ENCODE data around the gene IGSF21. TPM values are rescaled to one million over a fixed set of nuclear protein-coding genes. Genes with fewer than 3 reads are reported as not detected.

The IGSF21 gene
- total RNA-seq, 1 donor from 2014 or later = 2.4 TPM

DNA sequence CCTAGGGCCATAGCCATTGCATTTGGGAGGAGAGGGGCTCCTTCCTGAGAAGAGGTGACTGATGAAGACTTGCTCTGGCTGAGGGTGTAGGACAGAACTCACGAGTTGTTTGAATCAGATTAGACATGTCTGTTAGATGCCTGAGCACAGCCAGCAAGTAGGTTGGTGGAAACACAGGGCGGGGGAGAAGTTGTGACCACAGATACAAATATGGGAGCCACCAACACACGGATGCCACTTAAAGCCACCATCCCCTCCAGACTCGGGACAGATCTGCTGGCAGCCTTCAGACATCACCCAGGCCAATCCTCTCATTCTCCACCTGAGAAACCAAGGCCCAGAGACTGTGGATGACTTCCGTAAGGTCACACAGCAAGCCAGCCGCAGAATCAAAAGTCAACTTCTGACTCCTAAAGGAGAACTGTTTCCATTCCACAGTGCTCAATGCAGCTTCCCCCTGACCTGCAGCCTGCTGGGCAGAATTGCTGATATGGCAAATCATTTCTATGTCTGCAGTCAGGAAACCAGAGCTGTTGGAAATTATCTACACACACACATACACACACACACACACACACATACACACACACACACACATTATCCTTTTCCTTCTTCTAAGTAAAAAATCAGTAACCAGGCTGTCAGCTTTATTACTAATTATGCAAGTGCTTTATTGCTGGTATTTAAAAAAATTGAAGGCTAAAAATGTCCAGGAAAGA lies 196.7 kb downstream of the IGSF21 start:
- H3K36me3 ChIP-seq = no peaks in the 10 kb centered on the region
- DNase-seq (ENCODE audit: low spot score in 2 of 2) = no peak
- no peak for TF ChIP-seq CTCF (IDR thresholded peaks at IDR 0.05)
- no peak overlapping the region for H3K27ac ChIP-seq
- intact Hi-C loops (cut with DNase I) = no loop called here
- H3K27me3 ChIP-seq = no peaks in the 10 kb centered on the region
- H3K9me3 ChIP-seq = no peaks in the 10 kb centered on the region
- H3K4me3 ChIP-seq = no peak overlapping the region
- H3K4me1 ChIP-seq = no peaks in the 10 kb centered on the region

- intact Hi-C loops (cut with DNase I) = no loop called here
- no peak for TF ChIP-seq CTCF (IDR thresholded peaks at IDR 0.05)
Observed at GRCh38 chr1:18305182-18305795, 197.7 kb downstream of the IGSF21 start.

DNA sequence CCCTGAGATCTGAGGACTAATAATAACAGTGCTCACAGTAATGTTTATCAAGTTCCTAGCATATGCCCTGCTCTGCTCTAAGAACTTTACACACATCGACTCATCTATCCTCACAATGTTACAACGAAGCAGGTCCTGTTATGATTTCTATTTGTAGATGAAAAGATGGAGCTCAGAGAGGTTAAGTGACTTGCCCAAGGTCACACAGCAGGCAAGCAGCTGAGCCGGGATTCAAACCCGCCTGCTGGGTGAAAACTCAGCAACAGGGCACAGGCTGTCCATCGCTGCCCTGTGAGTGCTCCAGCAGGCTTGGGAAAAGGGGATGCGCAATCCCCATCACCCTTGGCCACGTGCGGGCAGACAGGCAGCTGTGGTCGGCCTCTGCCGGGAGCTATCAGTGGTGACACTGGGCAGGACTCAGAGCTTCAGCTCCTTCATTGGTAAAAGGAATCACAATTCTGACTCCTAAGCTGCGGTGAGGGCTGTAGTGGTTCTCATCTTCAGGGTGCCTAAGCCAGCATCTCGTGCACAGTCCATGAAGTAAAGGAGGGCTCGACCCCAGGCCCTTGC lies 199.8 kb downstream of the IGSF21 start:
- no peaks in the 10 kb centered on the region for H3K9me3 ChIP-seq
- no peak for TF ChIP-seq CTCF (IDR thresholded peaks at IDR 0.05)
- intact Hi-C loops (cut with DNase I) = no loop called here
- no peaks in the 10 kb centered on the region for H3K4me1 ChIP-seq
- H3K36me3 ChIP-seq = no peaks in the 10 kb centered on the region
- DNase-seq (ENCODE audit: low spot score in 2 of 2) = no peak
- H3K4me3 ChIP-seq = no peak overlapping the region
- no peak overlapping the region for H3K27ac ChIP-seq
- no peaks in the 10 kb centered on the region for H3K27me3 ChIP-seq

More at GRCh38 chr1:18305182-18305795, 197.7 kb downstream of the IGSF21 start:
- Histone ChIP-seq H3K27ac (no peak overlapping the region), H3K4me1 (no peaks in the 10 kb centered on the region), H3K36me3 (no peaks in the 10 kb centered on the region), H3K4me3 (no peak overlapping the region), H3K27me3 (no peaks in the 10 kb centered on the region), H3K9me3 (no peaks in the 10 kb centered on the region)
- DNase-seq (ENCODE audit: low spot score in 2 of 2) = no peak

- Histone ChIP-seq H3K9me3 (no peaks in the 10 kb centered on the region), H3K4me1 (no peaks in the 10 kb centered on the region), H3K4me3 (no peak overlapping the region), H3K27ac (no peak overlapping the region), H3K36me3 (no peaks in the 10 kb centered on the region), H3K27me3 (no peaks in the 10 kb centered on the region)
- no peak for DNase-seq (ENCODE audit: low spot score in 2 of 2)
- TF ChIP-seq CTCF (IDR thresholded peaks at IDR 0.05) = no peak
- intact Hi-C loops (cut with DNase I) = no loop called here
Observed at GRCh38 chr1:18309552-18310155, 202.1 kb downstream of the IGSF21 start.

- Histone ChIP-seq H3K36me3 (no peaks in the 10 kb centered on the region), H3K27me3 (no peaks in the 10 kb centered on the region), H3K27ac (no peak overlapping the region), H3K9me3 (no peaks in the 10 kb centered on the region), H3K4me1 (no peaks in the 10 kb centered on the region), H3K4me3 (no peak overlapping the region)
- intact Hi-C loops (cut with DNase I) = no loop called here
- TF ChIP-seq CTCF (IDR thresholded peaks at IDR 0.05) = no peak
- no peak for DNase-seq (ENCODE audit: low spot score in 2 of 2)
Observed at GRCh38 chr1:18312961-18313360, 205.4 kb downstream of the IGSF21 start.
